Vagina (tissue), 2 donors: ENCODE data around the gene PDZD4.

Experiments used
- POLR2AphosphoS5 ChIP-seq, 2 donors: sonication (generic); formaldehyde crosslinking; IDR thresholded peaks; one replicate each; pipeline ENCODE4 v1.9.0; 2017; ENCODE audit warnings: antibody characterized with exemption in 2 of 2, mild to moderate bottlenecking in 2 of 2, low read depth in 1 of 2; ENCODE audit not compliant: insufficient read depth in 1 of 2
- TF ChIP-seq, protein P1 (sequence below), 3 experiments: fragments of 450-650 bp in 2 of 3; fragments of 200-600 bp in 1 of 3; sonication (generic) in 1 of 3; IDR thresholded peaks; one replicate each; pipeline ENCODE4 v1.5.1; 2017 to 2019; ENCODE audit warnings: antibody characterized with exemption in 3 of 3, mild to moderate bottlenecking in 2 of 3, moderate library complexity in 2 of 3

DNA sequence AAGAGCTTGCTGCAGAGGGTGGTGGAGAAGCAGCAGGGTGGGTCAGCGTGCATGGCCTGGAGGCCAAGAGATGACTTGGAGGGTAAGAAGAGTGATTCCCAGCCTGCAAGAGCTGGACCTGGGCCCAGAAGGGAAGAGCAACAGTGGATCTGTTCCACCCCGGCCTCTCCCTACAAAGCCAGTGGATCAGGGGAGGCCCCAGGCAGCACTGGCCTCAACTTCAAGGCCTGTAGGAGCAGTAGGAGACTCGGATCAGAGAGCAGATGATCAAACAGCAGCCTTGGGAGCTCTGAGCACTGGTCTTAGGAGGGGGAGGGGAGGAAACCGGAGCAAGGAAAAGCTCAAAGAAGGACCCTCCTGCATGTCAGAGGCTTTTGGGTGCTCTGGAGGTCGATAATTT is 48.0 kb upstream of the PDZD4 start:
- TF ChIP-seq, protein P1, sequence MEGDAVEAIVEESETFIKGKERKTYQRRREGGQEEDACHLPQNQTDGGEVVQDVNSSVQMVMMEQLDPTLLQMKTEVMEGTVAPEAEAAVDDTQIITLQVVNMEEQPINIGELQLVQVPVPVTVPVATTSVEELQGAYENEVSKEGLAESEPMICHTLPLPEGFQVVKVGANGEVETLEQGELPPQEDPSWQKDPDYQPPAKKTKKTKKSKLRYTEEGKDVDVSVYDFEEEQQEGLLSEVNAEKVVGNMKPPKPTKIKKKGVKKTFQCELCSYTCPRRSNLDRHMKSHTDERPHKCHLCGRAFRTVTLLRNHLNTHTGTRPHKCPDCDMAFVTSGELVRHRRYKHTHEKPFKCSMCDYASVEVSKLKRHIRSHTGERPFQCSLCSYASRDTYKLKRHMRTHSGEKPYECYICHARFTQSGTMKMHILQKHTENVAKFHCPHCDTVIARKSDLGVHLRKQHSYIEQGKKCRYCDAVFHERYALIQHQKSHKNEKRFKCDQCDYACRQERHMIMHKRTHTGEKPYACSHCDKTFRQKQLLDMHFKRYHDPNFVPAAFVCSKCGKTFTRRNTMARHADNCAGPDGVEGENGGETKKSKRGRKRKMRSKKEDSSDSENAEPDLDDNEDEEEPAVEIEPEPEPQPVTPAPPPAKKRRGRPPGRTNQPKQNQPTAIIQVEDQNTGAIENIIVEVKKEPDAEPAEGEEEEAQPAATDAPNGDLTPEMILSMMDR (IDR thresholded peaks at IDR 0.05) = no peak
- no peak for TF ChIP-seq POLR2AphosphoS5 (IDR thresholded peaks at IDR 0.05; ENCODE audit: insufficient read depth in 1 of 2, low read depth in 1 of 2)
